IMR-90 (cell line): Measurements from ENCODE around the gene MTF2. TPM values are rescaled to one million over a fixed set of nuclear protein-coding genes. Genes with fewer than 3 reads are reported as not detected.

Source experiments
- ATAC-seq: fragments of 200-7000 bp; cut with Tn5 transposase; 2 replicates; pipeline ENCODE4 v1.9.1; 2020; ENCODE audit warnings: low read depth, mild to moderate bottlenecking, moderate library complexity
- BruUV-seq: library from RNA; stranded (reverse); fragments of 400-500 nt; replicated peaks from 2 replicates; lab custom pipeline; 2021; lab: Mats Ljungman, UMichigan
- CTCF ChIA-PET: fragments of 300-600 bp; formaldehyde crosslinking; extraction: SDS; loops from one replicate; lab custom pipeline; 2021; ENCODE audit warnings: antibody characterized with exemption; lab: Yijun Ruan, JAX
- POLR2A ChIA-PET: fragments of 300-600 bp; sonication (Branson Sonifier 250); formaldehyde crosslinking; loops from one replicate; lab custom pipeline; 2022; ENCODE audit warnings: antibody characterized with exemption; ENCODE audit not compliant: unreplicated experiment; lab: Charles Lee
- DNase-seq: peaks from one replicate; pipeline ENCODE4 v3.0.0; 2013
- H2AFZ ChIP-seq: replicated peaks from 2 replicates; pipeline ENCODE3; 2013; ENCODE audit warnings: low read length, mild to moderate bottlenecking; ENCODE audit not compliant: poor library complexity
- H2AK5ac ChIP-seq: 2 replicates; pipeline ENCODE4 v1.6.1; 2013; ENCODE audit warnings: low read depth, low read length, inconsistent platforms
- H2AK9ac ChIP-seq: replicated peaks from 2 replicates; pipeline ENCODE3; 2013; ENCODE audit warnings: mild to moderate bottlenecking, low read depth, low read length, moderate library complexity; ENCODE audit not compliant: poor library complexity
- H2BK120ac ChIP-seq: 2 replicates; pipeline ENCODE4 v1.6.1; 2013; ENCODE audit warnings: low read depth, low read length, inconsistent platforms
- H2BK15ac ChIP-seq: 3 replicates; pipeline ENCODE4 v1.6.1; 2013; ENCODE audit warnings: low read depth, low read length, inconsistent platforms
- H2BK20ac ChIP-seq: 2 replicates; pipeline ENCODE4 v1.6.1; 2013; ENCODE audit warnings: low read depth, mild to moderate bottlenecking, inconsistent platforms, low read length, moderate library complexity
- H2BK5ac ChIP-seq: 2 replicates; pipeline ENCODE4 v1.6.1; 2013; ENCODE audit warnings: mild to moderate bottlenecking, low read depth, low read length, inconsistent platforms; ENCODE audit not compliant: poor library complexity, severe bottlenecking
- H3K14ac ChIP-seq: replicated peaks from 2 replicates; pipeline ENCODE4 v1.6.1; 2013; ENCODE audit warnings: low read depth, low read length, inconsistent platforms
- H3K18ac ChIP-seq: 2 replicates; pipeline ENCODE4 v1.6.1; 2013; ENCODE audit warnings: low read depth, low read length, control low read depth
- H3K23ac ChIP-seq: 2 replicates; pipeline ENCODE4 v1.6.1; 2013; ENCODE audit warnings: low read depth, low read length, inconsistent platforms
- H3K27ac ChIP-seq: 2 replicates; pipeline ENCODE4 v1.5.1; 2013; ENCODE audit warnings: mild to moderate bottlenecking, control low read depth, low read length; ENCODE audit not compliant: insufficient read depth
- H3K27me3 ChIP-seq: 2 replicates; pipeline ENCODE4 v1.6.1; 2013; ENCODE audit warnings: low read length; ENCODE audit not compliant: control insufficient read depth, insufficient read depth
- H3K36me3 ChIP-seq: 2 replicates; pipeline ENCODE4 v1.6.1; 2013; ENCODE audit warnings: low read length, mixed read lengths; ENCODE audit not compliant: control insufficient read depth, insufficient read depth
- H3K4ac ChIP-seq: 2 replicates; pipeline ENCODE4 v1.6.1; 2013; ENCODE audit warnings: low read depth, low read length, inconsistent platforms
- H3K4me1 ChIP-seq: 2 replicates; pipeline ENCODE4 v1.6.1; 2013; ENCODE audit warnings: low read length, mixed read lengths; ENCODE audit not compliant: control insufficient read depth, insufficient read depth
- H3K4me2 ChIP-seq: 2 replicates; pipeline ENCODE4 v1.6.1; 2013; ENCODE audit warnings: low read depth, mild to moderate bottlenecking, control low read depth, low read length, moderate library complexity
- H3K4me3 ChIP-seq: 2 replicates; pipeline ENCODE4 v1.5.1; 2013; ENCODE audit warnings: low read depth, mild to moderate bottlenecking, control low read depth, low read length, moderate library complexity; ENCODE audit not compliant: insufficient read depth
- H3K56ac ChIP-seq: 2 replicates; pipeline ENCODE4 v1.6.1; 2013; ENCODE audit warnings: low read length, inconsistent platforms; ENCODE audit not compliant: insufficient read depth; ENCODE audit errors: extremely low read depth
- H3K79me1 ChIP-seq, 2 experiments: 2 replicates each; pipeline ENCODE4 v1.6.1; 2013; ENCODE audit warnings: low read length in 2 of 2, inconsistent platforms in 1 of 2, low read depth in 1 of 2
- H3K9ac ChIP-seq: 2 replicates; pipeline ENCODE4 v1.6.1; 2013; ENCODE audit warnings: low read depth, low read length, control low read depth
- H3K9me1 ChIP-seq: 2 replicates; pipeline ENCODE4 v1.6.1; 2013; ENCODE audit warnings: low read length, inconsistent platforms; ENCODE audit not compliant: insufficient read depth
- H3K9me3 ChIP-seq: 2 replicates; pipeline ENCODE4 v1.6.1; 2013; ENCODE audit warnings: low read length; ENCODE audit not compliant: control insufficient read depth, insufficient read depth
- H4K20me1 ChIP-seq: 2 replicates; pipeline ENCODE4 v1.6.1; 2013; ENCODE audit warnings: low read length, inconsistent platforms; ENCODE audit not compliant: insufficient read depth
- H4K5ac ChIP-seq: 2 replicates; pipeline ENCODE4 v1.6.1; 2013; ENCODE audit warnings: mild to moderate bottlenecking, low read depth, low read length, control low read depth
- H4K8ac ChIP-seq, 2 experiments: 2 replicates each; pipeline ENCODE4 v1.6.1; 2013; ENCODE audit warnings: low read depth in 2 of 2, low read length in 2 of 2, control low read depth in 1 of 2, inconsistent platforms in 1 of 2
- H4K91ac ChIP-seq: 2 replicates; pipeline ENCODE4 v1.6.1; 2013; ENCODE audit warnings: low read depth, low read length, inconsistent platforms; ENCODE audit not compliant: insufficient read depth
- BHLHE40 ChIP-seq: fragments of 150-350 bp; IDR thresholded peaks from 2 replicates; pipeline ENCODE4 v1.6.1; 2016; ENCODE audit warnings: mild to moderate bottlenecking, low read depth, low read length
- CEBPB ChIP-seq: IDR thresholded peaks from 2 replicates; pipeline ENCODE4 v1.6.1; 2012; ENCODE audit warnings: low read depth, low read length, improper control_type of control experiment
- CHD1 ChIP-seq: IDR thresholded peaks from 2 replicates; pipeline ENCODE4 v1.6.1; 2012; ENCODE audit warnings: low read depth, low read length, improper control_type of control experiment
- MAFK ChIP-seq: IDR thresholded peaks from 2 replicates; pipeline ENCODE4 v1.6.1; 2012; ENCODE audit warnings: low read depth, low read length, improper control_type of control experiment
- MAZ ChIP-seq: IDR thresholded peaks from 2 replicates; pipeline ENCODE4 v1.6.1; 2012; ENCODE audit warnings: low read depth, mild to moderate bottlenecking, low read length, improper control_type of control experiment, moderate library complexity, borderline replicate concordance
- MXI1 ChIP-seq: IDR thresholded peaks from 2 replicates; pipeline ENCODE4 v1.6.1; 2012; ENCODE audit warnings: low read depth, mild to moderate bottlenecking, low read length, moderate library complexity, borderline replicate concordance
- POLR2A ChIP-seq: IDR thresholded peaks from 2 replicates; pipeline ENCODE4 v1.6.1; 2012; ENCODE audit warnings: mild to moderate bottlenecking, low read depth, low read length
- RAD21 ChIP-seq: IDR thresholded peaks from 2 replicates; pipeline ENCODE4 v1.6.1; 2012; ENCODE audit warnings: low read length, improper control_type of control experiment
- RCOR1 ChIP-seq: IDR thresholded peaks from 2 replicates; pipeline ENCODE4 v1.6.1; 2012; ENCODE audit warnings: mild to moderate bottlenecking, low read length, improper control_type of control experiment; ENCODE audit not compliant: insufficient replicate concordance
- RFX5 ChIP-seq: IDR thresholded peaks from 2 replicates; pipeline ENCODE4 v1.8.0; 2012; ENCODE audit warnings: low read depth, mild to moderate bottlenecking, low read length, moderate library complexity
- SMC3 ChIP-seq: fragments of 150-350 bp; IDR thresholded peaks from 2 replicates; pipeline ENCODE4 v1.6.1; 2016; ENCODE audit warnings: low read depth, mild to moderate bottlenecking, antibody characterized with exemption, low read length, moderate library complexity
- whole genome bisulfite sequencing, 2 experiments: methylation state at CpG; one replicate each; pipeline versions ENCODE4 v1.1.5 to v1.1.7; 2013; ENCODE audit warnings: missing lambda C conversion rate in 2 of 2; ENCODE audit not compliant: insufficient read length in 1 of 2; ENCODE audit errors: extremely low coverage in 2 of 2; 5-methylcytosine and 5-hydroxymethylcytosine counted together
- dilution Hi-C: fragments of 300-500 bp; cut with HindIII; formaldehyde crosslinking; loops from one replicate; pipeline ENCODE4 v1.14.3; 2018; ENCODE audit warnings: low sequenced_read_pairs; ENCODE audit not compliant: unreplicated experiment
- in situ Hi-C: fragments of 300-500 bp; cut with MboI; formaldehyde crosslinking; loops from 3 replicates; pipeline ENCODE4 v1.14.3; 2019; ENCODE audit warnings: low sequenced_read_pairs, inconsistent platforms, mixed read lengths
- intact Hi-C: fragments of 100-400 bp; cut with micrococcal nuclease; formaldehyde crosslinking; loops from 2 replicates; pipeline ENCODE4 v1.10.0; 2022
- polyA plus RNA-seq, 3 experiments: library from polyadenylated mRNA; depleted of rRNA; stranded (reverse); fragments of >200 nt; gene quantifications; 2 replicates each; pipeline ENCODE4 v1.2.3, GENCODE V29; 2012; ENCODE audit warnings: low replicate concordance in 1 of 3
- total RNA-seq: library from RNA; depleted of rRNA; stranded (reverse); fragments of >200 nt; gene quantifications from 2 replicates; pipeline ENCODE4 v1.2.3, GENCODE V29; 2012
- TF ChIP-seq, protein P1 (sequence below): fragments of 150-350 bp; IDR thresholded peaks from 2 replicates; pipeline ENCODE4 v1.6.1; 2017; ENCODE audit warnings: mild to moderate bottlenecking, antibody characterized with exemption, low read length, low read depth
- TF ChIP-seq, protein P2 (sequence below): conservative IDR thresholded peaks from 2 replicates; pipeline ENCODE4 v1.5.1; 2012; ENCODE audit warnings: mild to moderate bottlenecking, low read depth, low read length, improper control_type of control experiment

Gene MTF2
- total and polyA plus RNA-seq, 2 of the 4 experiments (the other 2 are of a cell fraction), result 10.6 to 39.8 TPM

DNA sequence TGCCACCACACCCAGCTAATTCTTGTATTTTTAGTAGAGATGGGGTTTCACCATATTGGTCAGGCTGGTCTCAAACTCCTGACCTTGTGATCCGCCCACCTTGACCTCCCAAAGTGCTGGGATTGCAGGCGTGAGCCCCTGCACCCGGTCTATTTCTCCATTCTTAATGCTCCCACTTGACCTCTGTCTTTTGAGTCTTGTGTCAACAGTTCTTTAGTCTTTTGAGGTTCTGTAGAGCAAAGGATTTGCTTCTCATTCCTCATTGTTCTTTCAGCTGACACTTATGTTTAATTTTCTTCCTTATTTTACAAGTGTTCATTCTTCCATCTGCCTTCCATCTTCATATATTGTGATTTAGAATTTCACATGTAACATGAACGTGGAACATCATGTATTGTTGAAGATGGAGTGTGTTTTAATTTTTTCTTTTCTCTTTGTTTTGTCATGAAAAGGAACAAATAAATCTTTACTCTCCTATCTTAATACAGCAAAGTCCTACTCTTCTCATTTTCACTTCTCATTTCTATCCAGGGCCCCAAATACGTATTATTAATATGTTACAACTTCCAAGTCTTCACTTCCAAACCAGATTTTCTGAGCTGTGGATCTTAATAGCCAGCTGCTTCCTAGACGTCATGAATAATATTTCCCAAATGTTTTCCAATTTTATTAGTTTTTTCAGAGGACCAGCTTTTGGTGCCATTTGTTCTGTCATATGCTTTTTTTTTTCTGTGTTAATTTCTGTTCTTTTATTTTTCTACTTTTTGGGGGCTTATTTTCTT is 16.9 kb downstream of the MTF2 start:
- Histone ChIP-seq H2AK9ac (no peak overlapping the region), H2BK15ac (no peak overlapping the region), H4K8ac (no peak overlapping the region), H2AK5ac (no peak overlapping the region), H4K5ac (no peak overlapping the region), H2BK120ac (no peak overlapping the region), H2AFZ (no peak overlapping the region), H3K9me3 (no peaks in the 10 kb centered on the region), H3K18ac (no peak overlapping the region), H4K20me1 (peaks cover 21% of the 10 kb centered on the region), H3K27me3 (no peaks in the 10 kb centered on the region), H3K4ac (no peak overlapping the region), H3K9ac (no peak overlapping the region), H3K27ac (no peak overlapping the region), H3K56ac (no peak overlapping the region; the same call in 1 of the 2 replicates), H3K79me1 (peaks cover 9 to 52% of the 10 kb centered on the region in 2 experiments), H3K4me1 (peaks cover 5% of the 10 kb centered on the region), H3K4me2 (no peak overlapping the region), H2BK20ac (no peak overlapping the region), H3K14ac (no peak overlapping the region), H2BK5ac (no peak overlapping the region), H3K4me3 (no peak overlapping the region), H4K91ac (no peak overlapping the region), H3K36me3 (no peaks in the 10 kb centered on the region), H3K9me1 (peaks cover 7% of the 10 kb centered on the region; the same call in 1 of the 2 replicates), H3K23ac (no peak overlapping the region)
- dilution Hi-C loops (no loop called here), in situ Hi-C loops (no loop called here), intact Hi-C loops (no loop called here)
- DNase-seq (no peak), ATAC-seq (no peak)
- BruUV-seq, result no TSS peak
- TF ChIP-seq, protein P1, sequence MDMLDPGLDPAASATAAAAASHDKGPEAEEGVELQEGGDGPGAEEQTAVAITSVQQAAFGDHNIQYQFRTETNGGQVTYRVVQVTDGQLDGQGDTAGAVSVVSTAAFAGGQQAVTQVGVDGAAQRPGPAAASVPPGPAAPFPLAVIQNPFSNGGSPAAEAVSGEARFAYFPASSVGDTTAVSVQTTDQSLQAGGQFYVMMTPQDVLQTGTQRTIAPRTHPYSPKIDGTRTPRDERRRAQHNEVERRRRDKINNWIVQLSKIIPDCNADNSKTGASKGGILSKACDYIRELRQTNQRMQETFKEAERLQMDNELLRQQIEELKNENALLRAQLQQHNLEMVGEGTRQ, result no peak
- TF ChIP-seq CEBPB (no peak), SMC3 (no peak), RFX5 (no peak), MAZ (no peak), MXI1 (no peak), BHLHE40 (no peak), MAFK (no peak), RAD21 (no peak), CHD1 (no peak), POLR2A (no peak), RCOR1 (no peak)
- TF ChIP-seq, protein P2, sequence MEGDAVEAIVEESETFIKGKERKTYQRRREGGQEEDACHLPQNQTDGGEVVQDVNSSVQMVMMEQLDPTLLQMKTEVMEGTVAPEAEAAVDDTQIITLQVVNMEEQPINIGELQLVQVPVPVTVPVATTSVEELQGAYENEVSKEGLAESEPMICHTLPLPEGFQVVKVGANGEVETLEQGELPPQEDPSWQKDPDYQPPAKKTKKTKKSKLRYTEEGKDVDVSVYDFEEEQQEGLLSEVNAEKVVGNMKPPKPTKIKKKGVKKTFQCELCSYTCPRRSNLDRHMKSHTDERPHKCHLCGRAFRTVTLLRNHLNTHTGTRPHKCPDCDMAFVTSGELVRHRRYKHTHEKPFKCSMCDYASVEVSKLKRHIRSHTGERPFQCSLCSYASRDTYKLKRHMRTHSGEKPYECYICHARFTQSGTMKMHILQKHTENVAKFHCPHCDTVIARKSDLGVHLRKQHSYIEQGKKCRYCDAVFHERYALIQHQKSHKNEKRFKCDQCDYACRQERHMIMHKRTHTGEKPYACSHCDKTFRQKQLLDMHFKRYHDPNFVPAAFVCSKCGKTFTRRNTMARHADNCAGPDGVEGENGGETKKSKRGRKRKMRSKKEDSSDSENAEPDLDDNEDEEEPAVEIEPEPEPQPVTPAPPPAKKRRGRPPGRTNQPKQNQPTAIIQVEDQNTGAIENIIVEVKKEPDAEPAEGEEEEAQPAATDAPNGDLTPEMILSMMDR, result no peak
- ChIA-PET POLR2A (no interaction called here), CTCF (interaction anchor here (0.6 kb wide), 1 partner anchor 184 kb away, joined by 4 read pairs; no protein-coding TSS in a partner anchor)
- 83% methylated on average over 1 of the region's 6 CpGs; no CpG with 5 or more reads in 1 of the 2 experiments for WGBS, 2 experiments
